GM12878 (cell line): ENCODE data around the gene STEAP3. TPM values are rescaled to one million over a fixed set of nuclear protein-coding genes. Genes with fewer than 3 reads are reported as not detected.

Source experiments
- ATAC-seq: fragments of 200-7000 bp; cut with Tn5 transposase; 3 replicates; pipeline ENCODE4 v1.9.1; 2020; ENCODE audit warnings: mild to moderate bottlenecking, moderate library complexity
- BruUV-seq: library from RNA; stranded (reverse); fragments of 400-500 nt; replicated peaks from 2 replicates; lab custom pipeline; 2021; lab: Mats Ljungman, UMichigan
- CTCF ChIA-PET: fragments of 300-600 bp; sonication (Branson Sonifier 250); formaldehyde crosslinking; extraction: SDS; loops from one replicate; lab custom pipeline; 2021; ENCODE audit warnings: inconsistent platforms; lab: Yijun Ruan, JAX
- POLR2A ChIA-PET: fragments of 350-600 bp; formaldehyde crosslinking; extraction: SDS; loops from one replicate; lab custom pipeline; 2021; ENCODE audit warnings: inconsistent platforms; lab: Charles Lee
- RAD21 ChIA-PET: fragments of 300-600 bp; sonication (Branson Sonifier 250); formaldehyde crosslinking; loops from one replicate; lab custom pipeline; 2023; ENCODE audit warnings: antibody characterized with exemption; ENCODE audit not compliant: unreplicated experiment; lab: Charles Lee
- SMC1A ChIA-PET: fragments of 300-600 bp; sonication (Branson Sonifier 250); formaldehyde crosslinking; loops from one replicate; lab custom pipeline; 2023; ENCODE audit not compliant: unreplicated experiment, uncharacterized antibody; lab: Charles Lee
- DNase-seq: peaks from one replicate; pipeline ENCODE4 v3.0.0-alpha.2; 2011; ENCODE audit warnings: low read depth, low spot score
- FAIRE-seq: peaks from 3 replicates; lab custom pipeline; 2011; peaks lifted over from hg19 to GRCh38; lab: Jason Lieb, UNC
- H2AFZ ChIP-seq: 2 replicates; pipeline ENCODE4 v1.6.0; 2011; ENCODE audit warnings: low read depth, low read length, control low read depth; ENCODE audit not compliant: control insufficient read depth
- H3K27ac ChIP-seq: 2 replicates; pipeline ENCODE4 v1.5.1; 2011; ENCODE audit warnings: control low read depth; ENCODE audit not compliant: control insufficient read depth, insufficient read depth
- H3K27me3 ChIP-seq, 2 experiments: replicated peaks in 1 of 2; 2 replicates each; pipeline versions ENCODE4 v1.6.0 to v1.6.1; 2011; ENCODE audit warnings: low read length in 1 of 2; ENCODE audit not compliant: control insufficient read depth in 2 of 2, insufficient read depth in 2 of 2
- H3K36me3 ChIP-seq, 2 experiments: 2 replicates each; pipeline ENCODE4 v1.5.1; 2011; ENCODE audit warnings: low read length in 1 of 2; ENCODE audit not compliant: control insufficient read depth in 2 of 2, insufficient read depth in 2 of 2
- H3K4me1 ChIP-seq: 2 replicates; pipeline ENCODE4 v1.6.1; 2011; ENCODE audit warnings: mild to moderate bottlenecking, low read length, moderate library complexity, mixed read lengths; ENCODE audit not compliant: control insufficient read depth, insufficient read depth
- H3K4me2 ChIP-seq: 2 replicates; pipeline ENCODE4 v1.6.0; 2011; ENCODE audit warnings: control low read depth; ENCODE audit not compliant: control insufficient read depth, insufficient read depth
- H3K4me3 ChIP-seq: fragments of 200-600 bp; sonication (generic); 2 replicates; pipeline ENCODE4 v1.5.1; 2016
- H3K79me2 ChIP-seq: 2 replicates; pipeline ENCODE4 v1.6.0; 2011; ENCODE audit warnings: low read length; ENCODE audit not compliant: control insufficient read depth, insufficient read depth
- H3K9ac ChIP-seq: 2 replicates; pipeline ENCODE4 v1.8.0; 2011; ENCODE audit warnings: low read length, control low read depth, mixed read lengths; ENCODE audit not compliant: control insufficient read depth, insufficient read depth
- H3K9me3 ChIP-seq: replicated peaks from 3 replicates; pipeline ENCODE4 v1.5.1; 2011; ENCODE audit warnings: mild to moderate bottlenecking, low read length; ENCODE audit not compliant: control insufficient read depth, insufficient read depth
- H4K20me1 ChIP-seq: 2 replicates; pipeline ENCODE4 v1.6.0; 2011; ENCODE audit not compliant: control insufficient read depth, insufficient read depth
- BMI1 ChIP-seq: fragments of 450-650 bp; IDR thresholded peaks from 2 replicates; pipeline ENCODE4 v1.6.1; 2016; ENCODE audit warnings: mild to moderate bottlenecking, moderate library complexity, borderline replicate concordance
- CHD1 ChIP-seq: IDR thresholded peaks from 2 replicates; pipeline ENCODE4 v1.6.1; 2012; ENCODE audit warnings: low read depth, low read length, improper control_type of control experiment
- E2F4 ChIP-seq: IDR thresholded peaks from 2 replicates; pipeline ENCODE4 v1.6.1; 2012; ENCODE audit warnings: low read depth, low read length, improper control_type of control experiment
- E2F8 ChIP-seq: fragments of 450-650 bp; IDR thresholded peaks from 2 replicates; pipeline ENCODE4 v1.6.1; 2018; ENCODE audit warnings: mild to moderate bottlenecking, low read depth, moderate library complexity; ENCODE audit not compliant: partially characterized antibody
- EP300 ChIP-seq, 2 experiments: fragments of 150-350 bp in 1 of 2; IDR thresholded peaks; 2 replicates each; pipeline ENCODE4 v1.6.1; 2011 to 2012; ENCODE audit warnings: low read depth in 2 of 2, low read length in 2 of 2, borderline replicate concordance in 1 of 2, improper control_type of control experiment in 1 of 2, inconsistent platforms in 1 of 2; ENCODE audit not compliant: control insufficient read depth in 1 of 2
- EZH2 ChIP-seq: IDR thresholded peaks from 2 replicates; pipeline ENCODE4 v1.6.1; 2012; ENCODE audit warnings: low read depth, mild to moderate bottlenecking, control low read depth, inconsistent platforms, low read length, borderline replicate concordance; ENCODE audit not compliant: control insufficient read depth
- MEF2B ChIP-seq: fragments of 450-650 bp; IDR thresholded peaks from 2 replicates; pipeline ENCODE4 v1.6.1; 2018; ENCODE audit warnings: mild to moderate bottlenecking, moderate library complexity; ENCODE audit not compliant: partially characterized antibody, poor library complexity, severe bottlenecking
- NR2C2 ChIP-seq: IDR thresholded peaks from 2 replicates; pipeline ENCODE4 v1.6.1; 2011; ENCODE audit warnings: borderline replicate concordance, low read depth; ENCODE audit not compliant: control insufficient read depth, insufficient read length
- TCF7 ChIP-seq: IDR thresholded peaks from 2 replicates; pipeline ENCODE4 v1.6.1; 2014; ENCODE audit warnings: antibody characterized with exemption, borderline replicate concordance
- ZNF217 ChIP-seq: fragments of 450-650 bp; IDR thresholded peaks from 2 replicates; pipeline ENCODE4 v1.6.1; 2017; ENCODE audit warnings: antibody characterized with exemption, mild to moderate bottlenecking
- ZNF274 ChIP-seq: IDR thresholded peaks from one replicate; pipeline ENCODE4 v1.8.0; 2011; ENCODE audit not compliant: insufficient read length, insufficient read depth
- WGBS: methylation state at CpG from one replicate; pipeline ENCODE4 v1.1.6; 2016; ENCODE audit warnings: low lambda C conversion rate; ENCODE audit not compliant: insufficient replicate concordance, insufficient coverage; ENCODE audit errors: missing lambda C conversion rate; 5-methylcytosine and 5-hydroxymethylcytosine counted together
- in situ Hi-C: fragments of 300-500 bp; cut with MboI; formaldehyde crosslinking; loops from 9 replicates; pipeline ENCODE4 v1.14.3; 2018; ENCODE audit warnings: mixed read lengths
- intact Hi-C: fragments of 100-400 bp; cut with micrococcal nuclease; formaldehyde crosslinking; loops from one replicate; pipeline ENCODE4 v1.14.2; 2022; ENCODE audit not compliant: unreplicated experiment
- polyA plus RNA-seq, 11 experiments: library from polyadenylated mRNA; depleted of rRNA in 4 of 11; unstranded in 6 of 11; stranded (reverse) in 5 of 11; fragments of >200 nt; fragmentation: Nextera tagmentation in 4 of 11; fragmentation: Illumina TruSeq in 1 of 11; extraction: Ambion mirVana in 4 of 11; extraction: Trizol in 1 of 11; gene quantifications; 1 replicate in 1 of 11; 2 replicates in 10 of 11; pipeline versions ENCODE4 v1.2.1 to v1.2.3, GENCODE V29; 2011 to 2016; ENCODE audit warnings: inconsistent platforms in 2 of 11, missing spikeins in 2 of 11, low read depth in 1 of 11
- total RNA-seq, 4 experiments: library from RNA; depleted of rRNA in 3 of 4; stranded (reverse); fragments of >200 nt in 3 of 4; fragmentation: Illumina TruSeq in 1 of 4; extraction: Trizol in 1 of 4; gene quantifications; 2 replicates each; pipeline versions ENCODE4 v1.2.1 to v1.2.3, GENCODE V29; 2013 to 2021
- TF ChIP-seq, protein P1 (sequence below): fragments of 150-350 bp; IDR thresholded peaks from 2 replicates; pipeline ENCODE4 v1.6.1; 2014; ENCODE audit warnings: mild to moderate bottlenecking, low read depth, low read length
- TF ChIP-seq, protein P2 (sequence below): fragments of 450-650 bp; IDR thresholded peaks from 2 replicates; pipeline ENCODE4 v1.6.1; 2017; ENCODE audit warnings: antibody characterized with exemption, mild to moderate bottlenecking, moderate library complexity

Gene STEAP3
- total and polyA plus RNA-seq, 10 of the 15 experiments (the other 5 are each of a cell fraction or from before 2014, with no cell fraction given): 0.42 to 8.3 (median 4.8) TPM

DNA sequence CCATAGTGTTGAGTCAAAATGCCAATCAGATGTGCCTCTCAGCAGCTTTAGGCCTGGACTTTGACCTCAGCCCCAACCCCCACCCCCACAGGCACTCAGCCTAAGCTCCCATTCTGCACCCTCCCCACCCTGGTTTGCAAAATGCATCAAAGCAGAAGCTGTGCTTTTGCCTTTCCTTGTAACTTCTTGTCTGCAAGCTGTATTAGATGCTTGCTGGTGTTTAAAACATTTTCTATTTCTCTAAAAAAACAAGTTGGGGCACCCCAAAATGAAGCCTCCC is 26.6 kb upstream of the STEAP3 start (continued):
- TF ChIP-seq, protein P1, sequence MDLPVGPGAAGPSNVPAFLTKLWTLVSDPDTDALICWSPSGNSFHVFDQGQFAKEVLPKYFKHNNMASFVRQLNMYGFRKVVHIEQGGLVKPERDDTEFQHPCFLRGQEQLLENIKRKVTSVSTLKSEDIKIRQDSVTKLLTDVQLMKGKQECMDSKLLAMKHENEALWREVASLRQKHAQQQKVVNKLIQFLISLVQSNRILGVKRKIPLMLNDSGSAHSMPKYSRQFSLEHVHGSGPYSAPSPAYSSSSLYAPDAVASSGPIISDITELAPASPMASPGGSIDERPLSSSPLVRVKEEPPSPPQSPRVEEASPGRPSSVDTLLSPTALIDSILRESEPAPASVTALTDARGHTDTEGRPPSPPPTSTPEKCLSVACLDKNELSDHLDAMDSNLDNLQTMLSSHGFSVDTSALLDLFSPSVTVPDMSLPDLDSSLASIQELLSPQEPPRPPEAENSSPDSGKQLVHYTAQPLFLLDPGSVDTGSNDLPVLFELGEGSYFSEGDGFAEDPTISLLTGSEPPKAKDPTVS: no peak
- no peak for TF ChIP-seq EZH2
- no peak for TF ChIP-seq EP300 (IDR thresholded peaks at IDR 0.05; ENCODE audit: borderline replicate concordance in 1 of 2, control insufficient read depth in 1 of 2, low read depth in 2 of 2, low read length in 2 of 2)
- no peak for TF ChIP-seq MEF2B

DNA sequence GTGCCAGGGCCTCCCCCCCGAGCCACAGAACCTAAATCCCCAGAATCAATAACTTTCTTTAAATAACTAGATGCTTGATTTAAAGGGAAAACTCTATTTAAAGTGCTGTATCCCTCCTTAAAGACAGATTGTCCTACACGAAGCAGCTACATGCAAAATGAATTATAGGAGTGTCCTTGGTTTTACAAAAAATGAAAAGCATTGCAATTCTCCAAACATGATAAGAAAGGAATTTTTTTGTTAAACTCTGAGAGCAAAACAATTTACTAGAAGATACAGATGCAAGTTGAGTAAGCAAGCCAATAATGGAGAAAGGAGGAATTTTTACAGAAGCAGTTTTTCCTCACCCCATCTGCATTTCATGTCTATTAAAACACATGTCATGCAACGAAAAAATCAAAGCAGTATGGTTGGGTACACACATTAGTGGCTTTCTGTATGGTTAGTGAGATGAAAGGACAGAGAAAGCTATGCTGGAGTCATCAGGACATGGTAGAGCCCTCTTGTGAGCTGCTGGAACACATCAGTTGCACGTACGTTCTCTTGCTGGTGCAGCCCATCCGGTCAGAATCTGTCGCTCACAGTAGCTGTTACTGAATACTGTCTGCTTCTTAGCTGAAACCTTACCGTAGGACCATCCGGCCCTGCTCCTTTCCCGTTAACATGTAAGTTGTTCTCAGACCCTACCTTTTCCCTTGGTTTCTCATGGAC is 25.9 kb upstream of the STEAP3 start:
- intact Hi-C loops: no loop called here
- TF ChIP-seq CHD1 (no peak), E2F4 (no peak), ZNF274 (no peak), BMI1 (no peak), NR2C2 (no peak), E2F8 (no peak), ZNF217 (no peak), TCF7 (no peak)
- TF ChIP-seq, protein P2, sequence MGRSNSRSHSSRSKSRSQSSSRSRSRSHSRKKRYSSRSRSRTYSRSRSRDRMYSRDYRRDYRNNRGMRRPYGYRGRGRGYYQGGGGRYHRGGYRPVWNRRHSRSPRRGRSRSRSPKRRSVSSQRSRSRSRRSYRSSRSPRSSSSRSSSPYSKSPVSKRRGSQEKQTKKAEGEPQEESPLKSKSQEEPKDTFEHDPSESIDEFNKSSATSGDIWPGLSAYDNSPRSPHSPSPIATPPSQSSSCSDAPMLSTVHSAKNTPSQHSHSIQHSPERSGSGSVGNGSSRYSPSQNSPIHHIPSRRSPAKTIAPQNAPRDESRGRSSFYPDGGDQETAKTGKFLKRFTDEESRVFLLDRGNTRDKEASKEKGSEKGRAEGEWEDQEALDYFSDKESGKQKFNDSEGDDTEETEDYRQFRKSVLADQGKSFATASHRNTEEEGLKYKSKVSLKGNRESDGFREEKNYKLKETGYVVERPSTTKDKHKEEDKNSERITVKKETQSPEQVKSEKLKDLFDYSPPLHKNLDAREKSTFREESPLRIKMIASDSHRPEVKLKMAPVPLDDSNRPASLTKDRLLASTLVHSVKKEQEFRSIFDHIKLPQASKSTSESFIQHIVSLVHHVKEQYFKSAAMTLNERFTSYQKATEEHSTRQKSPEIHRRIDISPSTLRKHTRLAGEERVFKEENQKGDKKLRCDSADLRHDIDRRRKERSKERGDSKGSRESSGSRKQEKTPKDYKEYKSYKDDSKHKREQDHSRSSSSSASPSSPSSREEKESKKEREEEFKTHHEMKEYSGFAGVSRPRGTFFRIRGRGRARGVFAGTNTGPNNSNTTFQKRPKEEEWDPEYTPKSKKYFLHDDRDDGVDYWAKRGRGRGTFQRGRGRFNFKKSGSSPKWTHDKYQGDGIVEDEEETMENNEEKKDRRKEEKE: no peak

More for the DNA sequence above, 25.9 kb upstream of the STEAP3 start:
- BruUV-seq: no TSS peak
- CTCF ChIA-PET: interaction anchor here (1.2 kb wide), 1 partner anchor 68 kb away, joined by 3 read pairs; no protein-coding TSS in a partner anchor
- WGBS: 47% methylated on average over 10 of the region's 10 CpGs
- no peaks in the 10 kb centered on the region for H3K79me2 ChIP-seq
- H3K9me3 ChIP-seq: no peaks in the 10 kb centered on the region
- no peak overlapping the region for H3K27ac ChIP-seq
- H3K9ac ChIP-seq: no peak overlapping the region
- SMC1A ChIA-PET: no interaction called here
- H4K20me1 ChIP-seq: no peaks in the 10 kb centered on the region
- no peak overlapping the region for H3K4me3 ChIP-seq
- no peak overlapping the region for H2AFZ ChIP-seq
- DNase-seq (no peak), FAIRE-seq (no peak), ATAC-seq (no peak)
- no peak overlapping the region for H3K4me2 ChIP-seq
- no peaks in the 10 kb centered on the region; the same call in 1 of the 2 replicates for H3K4me1 ChIP-seq
- POLR2A ChIA-PET: no interaction called here
- no peaks in the 10 kb centered on the region for H3K36me3 ChIP-seq
- in situ Hi-C loops: no loop called here
- RAD21 ChIA-PET: no interaction called here
- H3K27me3 ChIP-seq: peaks cover 0 to 4% of the 10 kb centered on the region in 2 experiments; a peak in 2 of 4 replicates
